DOHH2 (cell line): ENCODE results near the gene RASGRP2.

ENCODE experiments used
- H3F3A ChIP-seq: fragments of 200-600 bp; sonication (generic), shearing (Covaris generic); 2 replicates; pipeline ENCODE4 v1.6.0; 2016; ENCODE audit warnings: antibody characterized with exemption, mild to moderate bottlenecking; ENCODE audit not compliant: control insufficient read depth, insufficient read depth
- H3K27ac ChIP-seq: fragments of 200-600 bp; sonication (generic); 2 replicates; pipeline ENCODE4 v1.5.1; 2014; ENCODE audit warnings: low read depth, mild to moderate bottlenecking, low read length, moderate library complexity
- H3K27me3 ChIP-seq: fragments of 200-600 bp; sonication (generic); 2 replicates; pipeline ENCODE4 v1.6.1; 2014; ENCODE audit warnings: mild to moderate bottlenecking, low read length, mixed read lengths; ENCODE audit not compliant: control insufficient read depth
- H3K36me3 ChIP-seq: fragments of 200-600 bp; sonication (generic); 2 replicates; pipeline ENCODE4 v1.6.1; 2014; ENCODE audit warnings: mild to moderate bottlenecking, low read length, moderate library complexity, mixed read lengths; ENCODE audit not compliant: control insufficient read depth
- H3K4me1 ChIP-seq: fragments of 200-600 bp; sonication (generic); 2 replicates; pipeline ENCODE4 v1.6.1; 2014; ENCODE audit warnings: mild to moderate bottlenecking, low read length, mixed read lengths; ENCODE audit not compliant: control insufficient read depth
- H3K4me2 ChIP-seq: fragments of 200-600 bp; sonication (generic); 2 replicates; pipeline ENCODE4 v1.6.0; 2014; ENCODE audit warnings: mild to moderate bottlenecking, low read length, moderate library complexity
- H3K4me3 ChIP-seq: fragments of 200-600 bp; sonication (generic); 2 replicates; pipeline ENCODE4 v1.5.1; 2014; ENCODE audit warnings: mild to moderate bottlenecking, low read length, mixed read lengths
- H3K79me2 ChIP-seq: fragments of 200-600 bp; sonication (generic); 2 replicates; pipeline ENCODE4 v1.6.1; 2014; ENCODE audit warnings: mild to moderate bottlenecking, low read length, mixed read lengths; ENCODE audit not compliant: control insufficient read depth
- H3K9me2 ChIP-seq: fragments of 200-600 bp; sonication (generic); replicated peaks from 2 replicates; pipeline ENCODE4 v1.6.1; 2014; ENCODE audit warnings: mild to moderate bottlenecking, low read length, mixed read lengths; ENCODE audit not compliant: control insufficient read depth
- H3K9me3 ChIP-seq: fragments of 200-600 bp; sonication (generic); 2 replicates; pipeline ENCODE4 v1.6.1; 2014; ENCODE audit warnings: antibody characterized with exemption, low read length, mixed read lengths; ENCODE audit not compliant: control insufficient read depth, insufficient read depth
- H4K20me1 ChIP-seq: fragments of 200-600 bp; sonication (generic); 2 replicates; pipeline ENCODE4 v1.6.0; 2014; ENCODE audit warnings: low read depth, mild to moderate bottlenecking, antibody characterized with exemption, low read length, moderate library complexity; ENCODE audit not compliant: control insufficient read depth, insufficient read depth
- EZH2phosphoT487 ChIP-seq: fragments of 200-600 bp; sonication (generic); IDR thresholded peaks from 2 replicates; pipeline ENCODE4 v1.6.1; 2017; ENCODE audit warnings: borderline replicate concordance, mild to moderate bottlenecking, antibody characterized with exemption, low read length, moderate library complexity, mixed read lengths
- TF ChIP-seq, protein P1 (sequence below): fragments of 200-600 bp; sonication (generic); IDR thresholded peaks from one replicate; pipeline ENCODE4 v1.5.1; 2014; ENCODE audit warnings: antibody characterized with exemption, mild to moderate bottlenecking, low read depth, low read length; ENCODE audit not compliant: poor library complexity, severe bottlenecking

RASGRP2 gene

DNA sequence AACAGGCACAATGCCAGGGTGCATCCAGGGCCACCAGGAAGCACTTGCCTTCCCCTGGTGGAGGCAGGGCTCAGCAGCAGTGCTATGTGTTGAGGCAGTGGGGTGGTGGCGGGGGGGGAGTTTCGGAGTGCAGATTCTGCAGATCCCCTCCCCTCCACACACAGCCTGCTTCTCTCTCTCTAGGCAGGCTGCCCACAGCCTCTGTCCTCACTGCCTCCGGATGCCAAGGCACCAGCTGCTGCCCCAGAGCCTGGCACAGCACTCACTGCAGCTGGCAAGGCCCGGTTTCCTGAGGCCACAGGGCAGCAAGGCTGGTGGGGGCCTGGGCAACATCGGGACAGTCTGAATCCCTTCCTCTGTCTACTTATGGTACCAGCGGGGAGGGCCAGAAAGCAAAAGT lies 56.7 kb downstream of the RASGRP2 start:
- Histone ChIP-seq H3K4me3 (no peak overlapping the region), H3K27me3 (peaks cover 2% of the 10 kb centered on the region; the same call in 1 of the 2 replicates), H3K79me2 (no peaks in the 10 kb centered on the region), H3K9me3 (no peaks in the 10 kb centered on the region), H3K4me2 (no peak overlapping the region), H3K9me2 (no peaks in the 10 kb centered on the region), H3K27ac (no peak overlapping the region), H4K20me1 (no peaks in the 10 kb centered on the region), H3K4me1 (peaks cover 7% of the 10 kb centered on the region), H3K36me3 (no peaks in the 10 kb centered on the region), H3F3A (no peaks in the 10 kb centered on the region)
- TF ChIP-seq EZH2phosphoT487: no peak
- TF ChIP-seq, protein P1, sequence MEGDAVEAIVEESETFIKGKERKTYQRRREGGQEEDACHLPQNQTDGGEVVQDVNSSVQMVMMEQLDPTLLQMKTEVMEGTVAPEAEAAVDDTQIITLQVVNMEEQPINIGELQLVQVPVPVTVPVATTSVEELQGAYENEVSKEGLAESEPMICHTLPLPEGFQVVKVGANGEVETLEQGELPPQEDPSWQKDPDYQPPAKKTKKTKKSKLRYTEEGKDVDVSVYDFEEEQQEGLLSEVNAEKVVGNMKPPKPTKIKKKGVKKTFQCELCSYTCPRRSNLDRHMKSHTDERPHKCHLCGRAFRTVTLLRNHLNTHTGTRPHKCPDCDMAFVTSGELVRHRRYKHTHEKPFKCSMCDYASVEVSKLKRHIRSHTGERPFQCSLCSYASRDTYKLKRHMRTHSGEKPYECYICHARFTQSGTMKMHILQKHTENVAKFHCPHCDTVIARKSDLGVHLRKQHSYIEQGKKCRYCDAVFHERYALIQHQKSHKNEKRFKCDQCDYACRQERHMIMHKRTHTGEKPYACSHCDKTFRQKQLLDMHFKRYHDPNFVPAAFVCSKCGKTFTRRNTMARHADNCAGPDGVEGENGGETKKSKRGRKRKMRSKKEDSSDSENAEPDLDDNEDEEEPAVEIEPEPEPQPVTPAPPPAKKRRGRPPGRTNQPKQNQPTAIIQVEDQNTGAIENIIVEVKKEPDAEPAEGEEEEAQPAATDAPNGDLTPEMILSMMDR: no peak

DNA sequence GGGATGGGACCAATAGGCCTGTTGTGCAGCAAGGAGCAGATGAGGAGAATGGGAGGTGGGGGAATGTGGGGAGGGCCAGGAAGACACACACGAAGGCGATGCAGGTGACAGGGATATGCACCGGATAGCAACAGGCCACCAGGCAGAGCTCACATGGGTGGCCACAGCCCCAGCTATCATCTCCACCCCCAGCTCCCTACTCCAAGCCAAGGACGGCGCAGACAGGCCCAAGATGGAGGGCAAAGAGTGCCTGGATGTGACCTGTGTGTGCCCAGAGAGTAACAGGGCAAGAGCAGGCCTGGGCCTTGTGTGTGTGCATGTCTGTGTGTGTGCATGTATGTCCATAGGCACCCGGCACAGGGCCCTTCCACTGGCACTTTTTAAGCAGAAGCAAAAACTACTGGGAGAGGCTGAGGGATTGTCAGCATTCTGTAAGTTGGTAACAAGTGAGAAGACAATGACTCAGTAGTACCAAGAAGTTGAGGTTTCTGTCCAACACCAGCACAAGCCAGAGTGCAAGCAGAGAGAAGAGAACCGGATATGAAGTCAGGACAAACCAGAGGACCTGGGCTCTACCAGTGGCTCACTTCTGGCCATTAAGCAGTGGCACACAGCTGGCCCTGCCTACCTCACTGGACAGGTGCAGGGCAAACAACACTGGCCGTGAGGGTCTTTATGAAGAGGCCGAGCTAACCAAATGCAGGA lies 57.3 kb downstream of the RASGRP2 start:
- Histone ChIP-seq H3K9me3 (no peaks in the 10 kb centered on the region), H3K4me1 (peaks cover 7% of the 10 kb centered on the region), H3K27me3 (peaks cover 2% of the 10 kb centered on the region; the same call in 1 of the 2 replicates), H3K4me3 (no peak overlapping the region), H4K20me1 (no peaks in the 10 kb centered on the region), H3K9me2 (no peaks in the 10 kb centered on the region), H3K36me3 (no peaks in the 10 kb centered on the region), H3K27ac (no peak overlapping the region), H3K4me2 (no peak overlapping the region), H3F3A (no peaks in the 10 kb centered on the region), H3K79me2 (no peaks in the 10 kb centered on the region)
- TF ChIP-seq EZH2phosphoT487: no peak
- TF ChIP-seq, protein P1: no peak

DNA sequence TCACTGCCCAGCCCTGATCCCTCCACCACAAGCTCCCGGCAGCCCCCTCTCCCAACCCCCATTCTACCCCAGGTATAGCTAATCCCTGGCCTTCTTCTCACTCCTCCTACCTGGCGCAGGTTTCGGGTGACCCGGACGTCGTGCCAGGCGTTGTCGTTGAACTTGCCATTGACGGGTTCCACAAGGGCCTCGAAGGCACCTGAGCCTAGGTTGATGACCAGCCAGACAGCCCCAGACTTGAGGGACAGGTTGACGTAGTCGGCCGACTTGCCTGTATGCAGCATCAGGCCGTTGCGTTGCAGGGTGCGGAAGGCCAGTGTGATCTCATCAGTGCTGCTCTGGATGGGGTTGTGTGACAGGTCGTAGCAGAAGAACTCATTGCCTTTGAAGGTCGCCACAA lies 58.4 kb downstream of the RASGRP2 start:
- H3K79me2 ChIP-seq: no peaks in the 10 kb centered on the region
- H3K36me3 ChIP-seq: no peaks in the 10 kb centered on the region
- no peak overlapping the region for H3K27ac ChIP-seq
- H3K4me1 ChIP-seq: peaks cover 7% of the 10 kb centered on the region
- TF ChIP-seq, protein P1: no peak
- no peak for TF ChIP-seq EZH2phosphoT487
- H3F3A ChIP-seq: no peaks in the 10 kb centered on the region
- no peaks in the 10 kb centered on the region for H4K20me1 ChIP-seq
- H3K27me3 ChIP-seq: peaks cover 3% of the 10 kb centered on the region
- H3K4me3 ChIP-seq: no peak overlapping the region
- H3K9me3 ChIP-seq: no peaks in the 10 kb centered on the region
- H3K4me2 ChIP-seq: no peak overlapping the region
- no peaks in the 10 kb centered on the region for H3K9me2 ChIP-seq
